ENCODE measurements around the gene WNT10A.
A peak's percentile ranks its signal among the peaks of the same experiment; 100 is the strongest.

WNT10A gene

GRCh38 chr2:218887079-218887478, 6.4 kb downstream of the WNT10A start:
- TF ChIP-seq GATA1 (IDR thresholded peaks at IDR 0.05; ENCODE audit: low read depth, low read length) = no peak
- no peak for TF ChIP-seq POLR2A (IDR thresholded peaks at IDR 0.05; ENCODE audit: low read length)
- DNase-seq = no peak

GRCh38 chr2:218888341-218888740, 7.7 kb downstream of the WNT10A start:
- DNase-seq = no peak
- TF ChIP-seq GATA1 (IDR thresholded peaks at IDR 0.05; ENCODE audit: low read depth, low read length) (no peak), POLR2A (IDR thresholded peaks at IDR 0.05; ENCODE audit: low read length) (no peak)

GRCh38 chr2:218889937-218890336, 9.3 kb downstream of the WNT10A start:
- no peak for DNase-seq
- TF ChIP-seq GATA1 (IDR thresholded peaks at IDR 0.05; ENCODE audit: low read depth, low read length) (no peak), POLR2A (IDR thresholded peaks at IDR 0.05; ENCODE audit: low read length) (no peak)

GRCh38 chr2:218890369-218890768, 9.7 kb downstream of the WNT10A start:
- no peak for TF ChIP-seq POLR2A (IDR thresholded peaks at IDR 0.05; ENCODE audit: low read length)
- TF ChIP-seq GATA1 (IDR thresholded peaks at IDR 0.05; ENCODE audit: low read depth, low read length) = no peak
- no peak for DNase-seq

DNA sequence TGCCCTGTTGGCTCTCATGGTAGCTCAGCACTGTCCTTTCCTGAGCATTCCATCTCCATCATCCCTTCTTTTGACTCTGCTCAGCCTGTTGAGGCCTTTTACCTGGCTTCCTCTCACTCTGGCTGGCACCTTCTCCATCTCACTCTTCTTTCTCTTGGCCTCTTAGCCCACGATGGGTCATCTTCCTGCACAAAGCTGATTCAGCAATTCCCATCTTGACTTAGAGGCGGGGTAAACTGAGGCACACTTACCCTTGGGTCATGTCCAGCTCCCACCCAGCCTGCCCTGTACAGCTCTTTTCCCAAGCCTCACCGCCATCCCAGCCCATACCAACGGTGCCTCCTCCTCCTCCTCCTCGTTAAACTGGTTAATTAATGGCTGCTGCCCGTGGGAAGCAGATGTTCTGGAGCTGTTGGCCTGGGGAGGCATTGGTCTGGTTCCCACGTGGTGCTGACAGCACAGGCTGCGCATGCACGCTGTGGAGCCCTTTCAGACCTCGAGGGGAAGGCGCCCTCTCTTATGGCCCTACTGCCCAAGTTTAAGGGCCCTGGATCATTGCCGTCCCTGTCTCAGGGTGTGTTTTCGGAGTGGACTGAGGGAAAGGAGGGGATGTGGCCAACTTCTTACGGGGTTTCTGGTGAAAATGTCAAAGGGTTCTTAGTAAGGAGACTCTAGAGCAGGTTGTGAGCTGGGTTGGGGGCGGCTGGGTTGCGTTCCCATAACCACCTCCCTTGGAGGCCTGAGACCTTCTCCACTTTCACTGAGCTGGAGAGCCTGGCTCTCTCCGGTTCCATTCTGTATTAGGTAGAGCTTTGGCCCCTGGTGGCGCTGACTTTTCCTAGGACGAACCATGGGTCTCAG, 10.9 kb downstream of the WNT10A start:
- TF ChIP-seq POLR2A (IDR thresholded peaks at IDR 0.05; ENCODE audit: low read length) (no peak), GATA1 (IDR thresholded peaks at IDR 0.05; ENCODE audit: low read depth, low read length) (no peak)
- DNase-seq = no peak

- DNase-seq = peak; percentile 44 to 51
- TF ChIP-seq POLR2A (IDR thresholded peaks at IDR 0.05; ENCODE audit: low read length) (no peak), GATA1 (IDR thresholded peaks at IDR 0.05; ENCODE audit: low read depth, low read length) (no peak)
These were observed 12.2 kb downstream of the WNT10A start for GRCh38 chr2:218892693-218893348.

GRCh38 chr2:218893349-218894150, 12.9 kb downstream of the WNT10A start:
- TF ChIP-seq GATA1 (IDR thresholded peaks at IDR 0.05; ENCODE audit: low read depth, low read length) (no peak), POLR2A (IDR thresholded peaks at IDR 0.05; ENCODE audit: low read length) (no peak)
- no peak for DNase-seq

DNA sequence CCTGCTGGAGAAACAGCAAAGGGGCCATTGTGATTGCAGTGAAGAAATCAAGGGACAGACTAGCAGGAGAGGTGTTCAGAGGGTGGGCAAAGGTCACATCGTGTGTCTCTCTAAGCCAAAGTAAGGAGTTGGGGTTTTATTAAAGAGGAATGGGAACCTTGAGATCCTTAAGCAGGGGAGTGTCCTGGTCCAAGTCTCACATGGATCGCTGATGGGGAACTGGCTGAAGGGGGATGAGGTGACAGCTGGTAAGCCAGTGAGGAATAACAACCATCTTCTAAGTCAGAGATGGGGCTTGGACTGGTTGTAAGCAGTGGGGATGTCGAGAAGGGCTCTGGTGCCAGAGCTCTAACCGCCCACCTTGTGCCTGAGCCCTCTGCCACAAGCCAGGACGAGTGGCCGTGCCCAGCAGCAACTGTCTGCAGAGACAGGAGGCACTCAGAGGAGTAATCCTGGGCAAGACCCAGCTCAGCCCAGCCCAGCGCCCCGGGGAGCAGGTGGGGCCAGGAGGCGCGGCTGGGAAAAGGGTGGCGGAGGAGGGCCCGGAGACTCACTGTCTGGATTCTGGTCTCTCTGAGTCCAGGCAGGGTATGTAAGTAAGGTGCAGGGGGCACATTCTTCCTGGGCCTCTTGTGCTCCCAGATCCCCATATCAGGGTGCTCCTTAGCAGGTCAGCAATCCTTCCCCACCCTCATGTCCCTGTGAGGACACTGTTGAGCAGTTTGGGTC, 13.7 kb downstream of the WNT10A start:
- DNase-seq = no peak
- TF ChIP-seq POLR2A (IDR thresholded peaks at IDR 0.05; ENCODE audit: low read length) (no peak), GATA1 (IDR thresholded peaks at IDR 0.05; ENCODE audit: low read depth, low read length) (no peak)

DNA sequence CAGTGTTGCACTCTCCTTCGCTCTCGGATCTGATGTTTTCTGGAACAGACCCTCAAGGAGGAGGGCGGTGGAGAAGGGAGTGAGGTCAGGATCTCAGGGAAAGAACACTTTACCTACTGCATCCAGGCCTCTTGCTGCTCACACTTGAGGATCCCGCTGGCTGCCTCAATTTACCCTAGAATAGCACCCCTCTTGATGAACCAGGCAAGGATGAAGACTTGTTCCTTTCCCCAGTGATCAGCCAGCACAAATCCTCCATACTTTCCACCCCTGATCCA, 14.2 kb downstream of the WNT10A start:
- no peak for DNase-seq
- TF ChIP-seq GATA1 (IDR thresholded peaks at IDR 0.05; ENCODE audit: low read depth, low read length) (no peak), POLR2A (IDR thresholded peaks at IDR 0.05; ENCODE audit: low read length) (no peak)

DNA sequence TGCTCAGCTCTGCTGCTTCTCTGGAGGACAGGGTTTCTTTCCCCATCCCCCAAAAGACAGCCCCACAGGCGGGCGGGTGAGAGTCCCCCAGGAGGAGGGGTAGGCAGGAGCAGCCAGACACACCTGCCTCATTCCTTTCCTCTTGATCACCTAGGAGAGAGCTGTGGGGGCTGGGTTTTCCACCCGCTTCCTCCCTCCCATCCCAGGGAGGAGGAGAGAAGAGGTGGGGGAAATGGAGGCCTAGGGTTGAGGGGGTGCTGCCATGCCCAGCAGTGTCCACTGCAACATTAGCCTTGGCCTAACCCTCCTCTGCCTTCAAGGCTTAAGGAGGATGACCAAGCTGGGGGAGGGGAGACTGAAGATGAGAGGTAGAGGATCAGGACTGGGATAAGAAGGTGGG, 14.7 kb downstream of the WNT10A start:
- DNase-seq = no peak
- no peak for TF ChIP-seq POLR2A (IDR thresholded peaks at IDR 0.05; ENCODE audit: low read length)
- TF ChIP-seq GATA1 (IDR thresholded peaks at IDR 0.05; ENCODE audit: low read depth, low read length) = no peak

GRCh38 chr2:218895759-218896500, 15.3 kb downstream of the WNT10A start:
- TF ChIP-seq GATA1 (IDR thresholded peaks at IDR 0.05; ENCODE audit: low read depth, low read length) = no peak
- TF ChIP-seq POLR2A (IDR thresholded peaks at IDR 0.05; ENCODE audit: low read length) = no peak
- no peak for DNase-seq

DNA sequence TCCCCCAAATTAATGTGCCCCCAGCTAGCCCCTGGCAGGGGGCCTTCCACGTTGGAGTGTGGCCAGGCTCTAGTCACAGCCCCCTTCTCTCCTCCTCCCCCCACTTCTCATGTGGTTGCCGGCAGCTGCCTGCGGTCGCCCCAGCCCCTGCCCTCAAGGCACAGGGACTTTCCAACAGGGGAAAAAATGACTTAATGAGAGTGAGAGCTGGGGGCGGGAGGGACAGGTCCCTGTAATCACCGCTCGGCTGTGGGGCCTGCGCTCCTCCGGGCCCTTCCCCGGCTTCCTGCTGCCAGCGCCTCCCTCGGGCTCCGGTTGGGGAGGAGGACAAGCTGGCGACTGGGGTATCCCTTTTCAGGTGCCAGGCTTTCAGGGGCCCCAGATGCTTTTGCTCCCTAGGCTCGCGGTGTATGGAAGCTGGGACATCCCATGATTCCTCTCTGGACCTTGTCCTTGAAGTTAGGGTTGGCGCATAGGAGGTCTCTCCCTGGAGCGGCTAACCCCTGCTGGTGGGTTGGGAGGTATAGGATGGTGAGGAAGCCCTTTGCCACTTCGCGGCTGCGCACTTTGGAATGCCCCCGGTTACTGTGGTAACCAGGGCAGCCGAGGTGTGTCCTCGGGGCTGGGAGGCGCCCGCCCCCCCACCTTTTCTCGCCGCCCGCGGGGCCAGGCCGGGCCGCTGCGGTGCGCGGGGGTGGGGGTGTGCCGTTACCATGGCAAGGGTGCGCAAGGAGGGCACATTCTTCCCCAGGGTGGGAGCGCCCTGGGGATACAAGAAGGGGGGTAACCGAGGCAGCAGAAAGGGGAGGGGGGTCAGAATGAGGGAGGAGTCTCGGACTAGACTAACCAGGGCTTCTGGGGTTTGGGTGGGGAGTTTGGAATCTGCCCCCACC, 16.1 kb downstream of the WNT10A start:
- TF ChIP-seq POLR2A (IDR thresholded peaks at IDR 0.05; ENCODE audit: low read length) (no peak), GATA1 (IDR thresholded peaks at IDR 0.05; ENCODE audit: low read depth, low read length) (no peak)
- DNase-seq = no peak
